ENCODE measurements around the gene BEST1. TPM values are rescaled to one million over a fixed set of nuclear protein-coding genes. Genes with fewer than 3 reads are reported as not detected.
A peak's percentile ranks its signal among the peaks of the same experiment; 100 is the strongest.

Gene BEST1
- total and polyA plus RNA-seq, 8 donors, result 3.8 to 14.6 (median 6.6) TPM

DNA sequence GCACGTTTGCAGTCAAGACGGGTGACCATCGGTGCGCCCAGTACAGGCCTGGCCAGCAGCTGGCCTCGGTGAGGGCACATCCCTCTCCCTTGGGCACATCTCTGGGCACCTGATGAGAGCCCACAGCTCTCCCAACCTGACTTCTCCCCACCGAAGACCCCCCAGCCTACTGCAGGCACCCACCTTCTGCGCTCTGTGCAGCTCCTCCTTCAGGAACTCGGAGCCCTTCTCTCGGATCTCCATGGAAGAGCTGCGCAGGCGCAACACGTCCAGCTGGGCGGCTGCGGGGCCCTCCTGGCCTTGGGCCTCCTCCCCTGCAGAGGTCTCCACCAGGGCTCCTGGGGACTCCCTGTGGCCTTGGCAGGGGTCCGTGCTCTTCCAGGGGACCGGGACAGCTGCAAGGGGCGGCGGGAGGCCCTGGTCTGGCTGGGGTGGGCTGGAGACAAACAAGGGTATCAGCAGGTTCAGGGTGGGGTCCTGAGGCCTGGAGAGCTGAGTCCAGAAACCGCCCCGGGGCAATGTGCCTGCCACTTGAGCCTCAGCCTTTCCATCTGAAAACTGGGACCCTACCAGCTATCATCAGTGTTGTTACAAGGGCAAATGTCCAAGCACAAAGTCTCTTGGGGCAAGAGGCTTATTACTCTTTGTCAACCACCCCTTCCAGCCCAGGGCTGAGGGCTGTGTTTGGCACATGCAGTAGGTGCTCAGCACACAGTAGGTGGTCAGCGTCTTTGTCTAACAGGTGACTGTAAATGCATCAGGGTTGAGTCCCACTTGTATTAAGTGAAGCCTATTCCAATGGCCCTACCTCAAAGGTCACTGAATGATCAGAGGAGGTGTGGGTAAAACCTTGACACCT is 42.1 kb upstream of the BEST1 start:
- Histone ChIP-seq H3K9me3 (no peaks in the 10 kb centered on the region), H3K4me1 (peaks cover 9 to 28% of the 10 kb centered on the region in 2 donors), H3K4me3 (no peak overlapping the region), H3K36me3 (peaks cover 0 to 15% of the 10 kb centered on the region in 2 donors), H3K27me3 (no peaks in the 10 kb centered on the region), H3K27ac (no peak overlapping the region)
- TF ChIP-seq, protein P1, sequence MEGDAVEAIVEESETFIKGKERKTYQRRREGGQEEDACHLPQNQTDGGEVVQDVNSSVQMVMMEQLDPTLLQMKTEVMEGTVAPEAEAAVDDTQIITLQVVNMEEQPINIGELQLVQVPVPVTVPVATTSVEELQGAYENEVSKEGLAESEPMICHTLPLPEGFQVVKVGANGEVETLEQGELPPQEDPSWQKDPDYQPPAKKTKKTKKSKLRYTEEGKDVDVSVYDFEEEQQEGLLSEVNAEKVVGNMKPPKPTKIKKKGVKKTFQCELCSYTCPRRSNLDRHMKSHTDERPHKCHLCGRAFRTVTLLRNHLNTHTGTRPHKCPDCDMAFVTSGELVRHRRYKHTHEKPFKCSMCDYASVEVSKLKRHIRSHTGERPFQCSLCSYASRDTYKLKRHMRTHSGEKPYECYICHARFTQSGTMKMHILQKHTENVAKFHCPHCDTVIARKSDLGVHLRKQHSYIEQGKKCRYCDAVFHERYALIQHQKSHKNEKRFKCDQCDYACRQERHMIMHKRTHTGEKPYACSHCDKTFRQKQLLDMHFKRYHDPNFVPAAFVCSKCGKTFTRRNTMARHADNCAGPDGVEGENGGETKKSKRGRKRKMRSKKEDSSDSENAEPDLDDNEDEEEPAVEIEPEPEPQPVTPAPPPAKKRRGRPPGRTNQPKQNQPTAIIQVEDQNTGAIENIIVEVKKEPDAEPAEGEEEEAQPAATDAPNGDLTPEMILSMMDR (IDR thresholded peaks at IDR 0.05), result no peak
- ATAC-seq (no peak), DNase-seq (peak in 1 of 4 donors; percentile 66)
- intact Hi-C loops (cut with DNase I), result no loop called here

DNA sequence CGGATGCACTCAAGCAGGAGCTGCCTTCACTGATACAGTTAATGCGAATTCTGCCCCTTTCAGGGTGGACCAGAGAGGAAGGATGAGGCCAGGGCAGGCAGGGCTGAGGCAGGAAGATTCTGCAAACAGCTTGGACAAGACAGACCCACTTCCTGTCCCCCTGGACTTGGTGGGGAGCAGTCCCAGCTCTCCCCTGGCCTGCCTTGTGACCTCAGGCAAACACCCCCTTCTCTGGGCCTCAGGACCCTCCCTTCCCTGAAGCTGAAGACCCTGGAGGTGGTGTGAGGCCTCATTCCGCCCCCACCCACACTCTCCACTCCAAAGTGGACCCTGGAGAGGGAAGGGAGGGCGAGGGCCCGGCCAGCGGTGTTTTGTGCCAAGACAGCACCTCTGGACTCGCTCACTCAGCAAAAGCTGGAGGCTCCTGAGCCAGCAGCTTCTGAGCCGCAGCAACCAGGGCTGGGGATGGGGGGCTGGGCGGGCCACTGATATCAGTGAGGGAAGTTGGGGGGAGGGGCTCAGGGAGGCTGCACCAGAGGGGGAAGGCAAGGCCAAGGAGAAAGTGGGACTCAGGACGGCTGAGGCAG is 41.3 kb upstream of the BEST1 start:
- ATAC-seq, result peak; percentile 43
- no peaks in the 10 kb centered on the region for H3K9me3 ChIP-seq
- H3K27ac ChIP-seq, result no peak overlapping the region
- TF ChIP-seq, protein P1 (IDR thresholded peaks at IDR 0.05), result no peak
- DNase-seq, result peak in 3 of 4 donors; percentile 71 to 84 (median 76)
- H3K36me3 ChIP-seq, result peaks cover 0 to 15% of the 10 kb centered on the region in 2 donors
- H3K4me1 ChIP-seq, result peaks cover 9 to 32% of the 10 kb centered on the region in 2 donors
- H3K27me3 ChIP-seq, result no peaks in the 10 kb centered on the region
- intact Hi-C loops (cut with DNase I), result no loop called here
- H3K4me3 ChIP-seq, result no peak overlapping the region

DNA sequence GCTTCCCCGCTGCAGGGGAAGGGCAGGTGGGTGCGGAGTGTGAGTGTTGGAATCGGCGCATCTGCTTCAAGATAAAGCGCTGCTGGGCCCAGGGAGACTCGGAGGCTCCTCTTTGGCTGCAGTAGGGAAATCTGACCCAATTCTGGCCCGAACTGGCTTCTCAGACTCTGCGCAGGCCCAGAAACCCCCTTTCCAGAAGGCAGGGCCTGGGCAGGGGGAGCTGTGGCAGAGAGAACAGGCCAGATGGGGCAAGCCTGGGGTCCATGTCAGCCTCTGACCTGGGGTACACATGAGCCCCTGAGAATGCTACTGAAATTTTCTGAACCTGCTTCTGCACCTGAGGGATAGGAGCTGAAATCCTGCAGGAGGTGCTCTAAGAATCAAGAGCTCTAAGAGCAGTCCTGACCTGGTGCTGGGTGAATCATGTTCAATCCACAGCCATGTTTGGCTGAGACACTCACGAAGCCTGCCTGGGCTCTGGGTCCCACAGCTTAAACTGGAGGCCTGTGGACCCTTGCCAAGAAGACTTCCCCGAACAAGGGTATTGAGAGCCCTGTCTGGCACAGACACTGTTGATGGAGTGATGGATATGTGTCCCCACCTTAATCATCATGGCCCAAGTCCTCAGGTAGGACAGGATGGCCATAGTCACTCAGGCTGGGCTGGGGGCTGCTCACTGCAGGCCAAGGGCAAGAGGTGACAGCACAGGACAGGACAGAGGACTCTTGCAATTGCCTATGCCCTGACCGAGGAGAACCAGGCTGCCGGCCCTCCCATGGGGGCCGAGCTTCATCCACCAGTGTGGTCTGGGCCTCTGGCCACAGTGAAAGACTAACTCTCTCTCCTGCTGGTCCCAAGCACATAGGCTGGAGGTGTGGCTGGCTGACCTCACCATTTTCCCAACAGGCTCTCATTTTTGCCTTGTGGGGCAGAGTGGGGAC is 39.7 kb upstream of the BEST1 start:
- H3K4me1 ChIP-seq, result peaks cover 9 to 32% of the 10 kb centered on the region in 2 donors
- intact Hi-C loops (cut with DNase I), result no loop called here
- peaks cover 0 to 15% of the 10 kb centered on the region in 2 donors for H3K36me3 ChIP-seq
- H3K9me3 ChIP-seq, result no peaks in the 10 kb centered on the region
- no peak overlapping the region for H3K4me3 ChIP-seq
- H3K27ac ChIP-seq, result no peak overlapping the region
- DNase-seq, result peak in 1 of 4 donors; percentile 43
- TF ChIP-seq, protein P1 (IDR thresholded peaks at IDR 0.05), result no peak
- H3K27me3 ChIP-seq, result peaks cover 0 to 3% of the 10 kb centered on the region in 2 donors
- no peak for ATAC-seq

DNA sequence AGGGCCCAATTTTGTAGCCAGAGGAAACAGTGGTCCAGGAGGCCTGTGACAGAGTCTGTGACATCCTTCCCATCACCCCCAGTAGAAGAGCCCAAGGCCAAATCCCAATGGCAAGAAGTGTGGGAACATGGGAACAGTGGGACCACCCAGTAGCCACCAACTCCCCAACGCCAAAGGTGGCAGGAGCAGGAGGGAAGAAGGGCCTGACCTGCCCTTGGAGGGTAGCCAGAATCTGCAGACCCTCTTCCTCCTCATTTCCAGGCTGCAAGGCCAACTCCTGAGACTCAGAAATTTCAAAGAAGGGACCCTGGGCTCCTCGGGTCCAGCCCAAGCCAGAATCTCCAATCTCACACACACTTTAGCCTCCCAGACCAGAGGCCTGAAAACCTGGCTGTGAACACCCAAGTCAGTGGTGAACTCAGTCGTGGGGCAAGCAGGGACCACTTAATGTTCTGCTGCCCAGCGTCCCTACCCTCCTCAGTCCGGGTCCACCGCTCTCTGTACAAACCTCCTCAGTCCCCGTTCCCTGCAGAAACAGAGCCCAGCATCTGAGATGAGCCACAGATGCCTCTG is 38.9 kb upstream of the BEST1 start:
- H3K9me3 ChIP-seq, result no peaks in the 10 kb centered on the region
- no peak overlapping the region for H3K27ac ChIP-seq
- intact Hi-C loops (cut with DNase I), result no loop called here
- ATAC-seq (no peak), DNase-seq (peak in 1 of 4 donors; percentile 29)
- H3K4me1 ChIP-seq, result peaks cover 9 to 32% of the 10 kb centered on the region in 2 donors
- peaks cover 0 to 7% of the 10 kb centered on the region in 2 donors for H3K27me3 ChIP-seq
- no peak overlapping the region for H3K4me3 ChIP-seq
- peaks cover 0 to 9% of the 10 kb centered on the region in 2 donors for H3K36me3 ChIP-seq
- TF ChIP-seq, protein P1 (IDR thresholded peaks at IDR 0.05), result no peak

Data from left lung (tissue), 10 donors.